Measurements from ENCODE around the gene LMBRD2.

LMBRD2 gene

GRCh38 chr5:36068751-36069281, 82.9 kb downstream of the LMBRD2 start:
- CTCF ChIA-PET = interaction anchor here (1.4 to 3.1 kb wide), 2 partner anchors 11 to 70 kb away, joined by 4 to 20 read pairs; no protein-coding TSS in a partner anchor
- no peak for DNase-seq (ENCODE audit: extremely low spot score)
- TF ChIP-seq CTCF (IDR thresholded peaks at IDR 0.05; ENCODE audit: control extremely low read depth, extremely low read depth, low read depth, missing control alignments) = no peak
- POLR2A ChIA-PET = no interaction called here

DNA sequence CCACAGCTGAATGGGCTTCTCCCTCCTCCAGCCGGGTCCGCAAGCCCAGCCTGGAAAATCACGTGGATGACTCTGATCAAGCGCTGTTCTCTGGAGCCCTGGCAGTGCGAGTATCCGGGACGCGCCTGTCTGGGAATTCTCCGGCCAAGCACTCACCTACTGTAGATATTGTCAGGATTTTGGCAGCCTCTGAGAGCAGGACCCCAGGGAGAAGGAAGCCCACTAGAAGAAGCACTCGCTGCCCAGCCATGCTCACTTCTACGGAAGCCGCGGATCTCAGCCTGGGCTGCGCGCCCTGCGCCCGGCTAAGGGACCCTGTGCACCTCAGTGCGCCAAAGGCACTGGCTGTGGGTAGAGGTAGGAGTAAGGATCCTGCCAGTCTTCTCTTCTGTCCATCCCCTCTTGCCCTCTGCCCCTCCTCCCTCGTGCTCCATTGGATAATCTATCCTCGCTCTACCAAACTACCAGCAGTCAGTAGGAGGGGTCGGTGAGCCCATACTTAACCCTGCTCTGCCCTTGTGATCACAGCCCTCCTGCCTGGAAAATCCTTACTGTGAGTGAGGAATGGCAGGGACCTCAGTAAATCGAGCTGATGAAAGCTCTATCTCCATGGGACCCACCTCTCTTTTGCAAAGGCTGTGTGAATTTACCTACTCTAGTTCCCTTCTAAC, 85.0 kb downstream of the LMBRD2 start, which contains the start of gene UGT3A2:
Gene UGT3A2 (minus strand): TSS at position 343 of the 671 bp plus-strand sequence. CDS start 93 bp downstream, at position 250.
- no peak for TF ChIP-seq CTCF (IDR thresholded peaks at IDR 0.05; ENCODE audit: control extremely low read depth, extremely low read depth, low read depth, missing control alignments)
- CTCF ChIA-PET = interaction anchor here (0.9 to 2.8 kb wide), 2 partner anchors 12 to 14 kb away, joined by 3 to 18 read pairs; no protein-coding TSS in a partner anchor
- DNase-seq (ENCODE audit: extremely low spot score) = no peak
- POLR2A ChIA-PET = no interaction called here

DNA sequence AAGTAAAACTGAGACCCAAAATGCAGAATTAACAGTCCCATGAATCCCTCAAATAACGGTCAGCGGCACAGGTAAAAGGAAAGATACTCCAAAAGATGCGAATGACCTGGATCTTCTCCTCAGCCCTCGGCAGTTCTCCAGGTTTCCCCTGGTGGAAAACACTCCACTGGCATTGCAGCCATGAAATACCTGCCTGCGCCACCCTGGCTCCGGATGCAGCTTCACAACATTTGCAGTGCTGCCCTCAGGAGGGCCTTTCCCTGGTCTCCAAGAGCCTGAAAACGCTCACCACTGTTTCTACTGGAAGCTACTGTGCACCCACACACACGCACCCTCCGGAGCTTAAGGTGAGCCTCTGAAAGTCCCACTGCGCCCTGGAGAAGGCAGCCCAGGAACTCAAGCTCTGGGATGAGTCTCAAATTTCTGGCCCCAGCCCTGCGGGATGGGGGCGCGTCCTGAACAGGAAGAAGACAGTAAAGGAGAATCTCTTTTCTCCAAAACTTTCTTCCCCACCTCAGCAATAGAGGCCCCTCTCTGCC, 85.6 kb downstream of the LMBRD2 start:
- CTCF ChIA-PET = interaction anchor here (2.8 kb wide), 1 partner anchor 13 kb away, joined by 18 read pairs; no protein-coding TSS in a partner anchor
- POLR2A ChIA-PET = no interaction called here
- DNase-seq (ENCODE audit: extremely low spot score) = no peak
- no peak for TF ChIP-seq CTCF (IDR thresholded peaks at IDR 0.05; ENCODE audit: control extremely low read depth, extremely low read depth, low read depth, missing control alignments)

DNA sequence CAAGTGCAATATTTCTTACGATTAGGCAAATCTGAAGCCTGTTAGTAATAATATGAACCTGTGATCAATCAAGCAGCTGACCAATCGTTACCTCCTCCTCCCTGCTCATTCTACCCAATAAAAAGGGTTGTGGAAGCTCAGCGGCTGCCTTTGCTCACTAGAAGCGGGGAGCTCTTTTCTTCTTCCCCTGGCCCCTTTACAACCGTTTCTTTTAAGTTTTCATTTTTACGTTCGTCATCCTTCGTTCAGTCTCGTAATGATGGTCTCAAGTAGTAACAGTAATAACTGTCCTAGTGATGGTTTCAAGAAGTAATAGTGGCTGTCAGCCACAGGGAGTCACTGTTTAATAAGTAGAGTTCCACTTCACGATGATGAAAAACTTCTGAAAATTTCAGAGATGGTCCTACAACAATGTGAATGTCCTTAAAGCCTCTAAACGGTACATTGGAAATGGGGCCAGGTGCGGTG, 91.2 kb downstream of the LMBRD2 start:
- CTCF ChIA-PET = interaction anchor here (1.9 kb wide), 1 partner anchor 19 kb away, joined by 7 read pairs; no protein-coding TSS in a partner anchor

DNA sequence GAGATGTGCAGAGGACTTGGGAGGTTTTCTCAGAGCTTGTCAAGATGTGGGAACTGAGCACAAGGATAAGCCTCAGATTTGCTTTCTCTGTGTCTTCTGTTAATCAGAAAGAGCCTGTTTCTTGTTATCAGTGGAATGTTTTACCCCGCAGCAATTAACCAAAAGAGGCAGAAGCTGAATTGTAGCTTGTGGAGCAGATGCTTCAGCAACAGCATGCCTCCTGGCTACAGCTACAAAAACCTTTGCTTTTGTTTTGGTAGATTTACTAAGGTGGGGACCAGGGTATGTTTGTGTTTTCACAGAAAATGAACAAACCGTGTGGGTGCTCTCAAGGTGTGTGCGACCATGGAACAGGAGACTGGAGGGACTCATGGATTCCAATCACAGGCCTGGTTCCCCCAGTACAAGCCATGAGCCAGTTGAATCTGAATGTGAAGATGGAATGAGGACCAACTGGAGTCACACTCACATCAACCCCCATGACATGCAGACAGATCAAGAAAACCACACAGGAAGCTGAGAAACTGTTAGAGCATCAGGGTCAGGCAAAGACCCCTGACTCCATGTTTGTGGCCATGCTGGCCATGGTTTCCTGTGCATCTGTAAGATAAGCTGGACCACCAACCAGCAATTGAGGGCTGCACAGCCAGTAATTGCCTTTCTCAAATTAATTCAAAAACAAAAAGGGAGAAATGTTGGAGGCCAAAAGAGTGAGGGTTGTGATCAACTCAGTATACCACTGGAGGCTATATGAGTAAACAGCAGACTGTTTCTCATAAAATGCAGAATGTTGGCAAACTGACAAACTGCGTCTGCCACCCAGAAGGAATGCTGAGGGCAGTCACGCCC, 91.9 kb downstream of the LMBRD2 start:
- TF ChIP-seq CTCF (IDR thresholded peaks at IDR 0.05; ENCODE audit: control extremely low read depth, extremely low read depth, low read depth, missing control alignments) = no peak
- no peak for DNase-seq (ENCODE audit: extremely low spot score)
- ChIA-PET CTCF (interaction anchor here (1.9 kb wide), 1 partner anchor 19 kb away, joined by 7 read pairs; no protein-coding TSS in a partner anchor), POLR2A (no interaction called here)

More for the DNA sequence above, 91.2 kb downstream of the LMBRD2 start:
- no peak for TF ChIP-seq CTCF (IDR thresholded peaks at IDR 0.05; ENCODE audit: control extremely low read depth, extremely low read depth, low read depth, missing control alignments)
- no peak for DNase-seq (ENCODE audit: extremely low spot score)
- POLR2A ChIA-PET = no interaction called here

- ChIA-PET POLR2A (no interaction called here), CTCF (interaction anchor here (1.9 kb wide), 1 partner anchor 20 kb away, joined by 7 read pairs; no protein-coding TSS in a partner anchor)
- DNase-seq (ENCODE audit: extremely low spot score) = no peak
- no peak for TF ChIP-seq CTCF (IDR thresholded peaks at IDR 0.05; ENCODE audit: control extremely low read depth, extremely low read depth, low read depth, missing control alignments)
These were observed 92.9 kb downstream of the LMBRD2 start for GRCh38 chr5:36058776-36059175.
